Adrenal gland (tissue), 5 donors: Measurements from ENCODE around the gene SLC25A42.
A peak's percentile ranks its signal among the peaks of the same experiment; 100 is the strongest.

Experiments used
- POLR2A ChIP-seq, 2 donors: fragments of 450-650 bp; IDR thresholded peaks; one replicate each; pipeline ENCODE4 v1.6.1; 2017; ENCODE audit warnings: antibody characterized with exemption in 2 of 2, mild to moderate bottlenecking in 2 of 2, moderate library complexity in 1 of 2
- TF ChIP-seq, protein P1 (sequence below), 6 experiments: fragments of 450-650 bp in 4 of 6; fragments of 200-600 bp in 2 of 6; sonication (generic) in 1 of 6; IDR thresholded peaks; 1 replicate in 5 of 6; 2 replicates in 1 of 6; pipeline versions ENCODE4 v1.5.1 to v1.8.0; 2016 to 2021; ENCODE audit warnings: antibody characterized with exemption in 6 of 6, mild to moderate bottlenecking in 2 of 6, moderate library complexity in 1 of 6
- donor health status: DM: no; HTN: no; CAD: no.

DNA sequence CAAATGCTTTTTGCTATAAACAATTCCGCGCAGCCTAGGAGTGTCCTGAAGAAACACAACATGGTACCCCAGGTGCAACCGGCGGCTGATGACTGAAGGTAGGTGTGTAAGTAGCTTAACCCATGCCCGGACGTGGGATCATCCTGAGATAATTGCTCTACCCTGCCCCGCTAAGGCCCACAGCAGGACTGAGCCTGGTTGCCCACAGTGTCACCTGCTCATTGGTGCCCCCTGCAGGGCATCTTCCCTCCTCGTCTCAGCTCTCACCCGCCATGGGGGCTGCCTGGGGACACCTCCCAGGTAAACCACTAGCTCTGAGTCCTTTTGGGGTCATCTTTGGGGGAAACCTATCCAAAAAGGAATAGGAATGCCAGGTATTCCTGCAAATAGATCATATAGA, 52.2 kb downstream of the SLC25A42 start:
- TF ChIP-seq, protein P1, sequence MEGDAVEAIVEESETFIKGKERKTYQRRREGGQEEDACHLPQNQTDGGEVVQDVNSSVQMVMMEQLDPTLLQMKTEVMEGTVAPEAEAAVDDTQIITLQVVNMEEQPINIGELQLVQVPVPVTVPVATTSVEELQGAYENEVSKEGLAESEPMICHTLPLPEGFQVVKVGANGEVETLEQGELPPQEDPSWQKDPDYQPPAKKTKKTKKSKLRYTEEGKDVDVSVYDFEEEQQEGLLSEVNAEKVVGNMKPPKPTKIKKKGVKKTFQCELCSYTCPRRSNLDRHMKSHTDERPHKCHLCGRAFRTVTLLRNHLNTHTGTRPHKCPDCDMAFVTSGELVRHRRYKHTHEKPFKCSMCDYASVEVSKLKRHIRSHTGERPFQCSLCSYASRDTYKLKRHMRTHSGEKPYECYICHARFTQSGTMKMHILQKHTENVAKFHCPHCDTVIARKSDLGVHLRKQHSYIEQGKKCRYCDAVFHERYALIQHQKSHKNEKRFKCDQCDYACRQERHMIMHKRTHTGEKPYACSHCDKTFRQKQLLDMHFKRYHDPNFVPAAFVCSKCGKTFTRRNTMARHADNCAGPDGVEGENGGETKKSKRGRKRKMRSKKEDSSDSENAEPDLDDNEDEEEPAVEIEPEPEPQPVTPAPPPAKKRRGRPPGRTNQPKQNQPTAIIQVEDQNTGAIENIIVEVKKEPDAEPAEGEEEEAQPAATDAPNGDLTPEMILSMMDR (IDR thresholded peaks at IDR 0.05): peak; percentile 17 to 59 (median 55)
- TF ChIP-seq POLR2A (IDR thresholded peaks at IDR 0.05): no peak
